NCI-H2196 (cell line): ENCODE measurements around the gene SAMD4A.
"Not testable (repeated sequence)": the region's sequence is repeated elsewhere in the genome, so short reads cannot be mapped to it uniquely, and the experiment has no call there.

Source experiments
- DNase-seq: peaks from one replicate; lab custom pipeline; 2025; ENCODE audit not compliant: unreplicated experiment; lab: John Stamatoyannopoulos, UW

Gene SAMD4A

GRCh38 chr14:54792288-54792687 is 225.4 kb downstream of the SAMD4A start:
- DNase-seq = no peak

- DNase-seq = no peak
Observed at GRCh38 chr14:54794159-54794558, 227.2 kb downstream of the SAMD4A start.

GRCh38 chr14:54794796-54795195 is 227.9 kb downstream of the SAMD4A start:
- no peak for DNase-seq

GRCh38 chr14:54796961-54797360 is 230.0 kb downstream of the SAMD4A start:
- DNase-seq = no peak

GRCh38 chr14:54797556-54797955 is 230.6 kb downstream of the SAMD4A start:
- DNase-seq = no peak

- no peak for DNase-seq
Observed at GRCh38 chr14:54797986-54798385, 231.1 kb downstream of the SAMD4A start.

GRCh38 chr14:54798465-54799124 is 231.7 kb downstream of the SAMD4A start:
- no peak for DNase-seq

GRCh38 chr14:54801482-54801881 is 234.6 kb downstream of the SAMD4A start:
- not testable (repeated sequence) for DNase-seq

GRCh38 chr14:54803396-54803795 is 236.5 kb downstream of the SAMD4A start:
- no peak for DNase-seq

- DNase-seq = no peak
Observed at GRCh38 chr14:54803926-54804537, 237.1 kb downstream of the SAMD4A start.

GRCh38 chr14:54804538-54805041 is 237.7 kb downstream of the SAMD4A start:
- DNase-seq = no peak

GRCh38 chr14:54805070-54805444 is 238.1 kb downstream of the SAMD4A start:
- no peak for DNase-seq

GRCh38 chr14:54805445-54806322 is 238.8 kb downstream of the SAMD4A start:
- DNase-seq = peak; percentile 85

- DNase-seq = no peak
Observed at GRCh38 chr14:54806616-54807015, 239.7 kb downstream of the SAMD4A start.

- no peak for DNase-seq
Observed at GRCh38 chr14:54807428-54807827, 240.5 kb downstream of the SAMD4A start.

GRCh38 chr14:54807881-54808280 is 241.0 kb downstream of the SAMD4A start:
- DNase-seq = no peak

GRCh38 chr14:54808326-54809161 is 241.6 kb downstream of the SAMD4A start:
- DNase-seq = no peak

- no peak for DNase-seq
Observed at GRCh38 chr14:54809767-54810166, 242.8 kb downstream of the SAMD4A start.

GRCh38 chr14:54812617-54813016 is 245.7 kb downstream of the SAMD4A start:
- DNase-seq = no peak

- DNase-seq = no peak
Observed at GRCh38 chr14:54813081-54813480, 246.2 kb downstream of the SAMD4A start.

GRCh38 chr14:54814076-54814475 is 247.1 kb downstream of the SAMD4A start:
- no peak for DNase-seq
